B cell (primary cell): ENCODE results near the gene LDB1. TPM values are rescaled to one million over a fixed set of nuclear protein-coding genes. Genes with fewer than 3 reads are reported as not detected.

Experiments
- ATAC-seq: fragments of 200-7000 bp; cut with Tn5 transposase; one replicate; pipeline ENCODE4 v1.10.0; 2021; ENCODE audit warnings: low read depth, mild to moderate bottlenecking, moderate number of reproducible peaks, moderate library complexity
- CTCF ChIA-PET: fragments of 350-600 bp; sonication (Branson Sonifier 250); formaldehyde crosslinking; loops from one replicate; lab custom pipeline; 2021; ENCODE audit warnings: antibody characterized with exemption, inconsistent platforms; lab: Charles Lee
- POLR2A ChIA-PET: fragments of 350-600 bp; sonication (Branson Sonifier 250); formaldehyde crosslinking; loops from one replicate; lab custom pipeline; 2021; ENCODE audit warnings: antibody characterized with exemption; lab: Charles Lee
- DNase-seq: peaks from one replicate; pipeline ENCODE4 v3.0.0; 2013
- H2AFZ ChIP-seq: 2 replicates; pipeline ENCODE4 v1.6.1; 2012; ENCODE audit warnings: mild to moderate bottlenecking, low read depth, low read length; ENCODE audit not compliant: insufficient read depth, poor library complexity, severe bottlenecking
- H3K27ac ChIP-seq, 2 donors: 1 replicate in 1 of 2; 2 replicates in 1 of 2; pipeline ENCODE4 v1.5.1; 2012 to 2013; ENCODE audit warnings: low read length in 2 of 2, mild to moderate bottlenecking in 2 of 2, moderate library complexity in 1 of 2
- H3K27me3 ChIP-seq, 4 experiments: fragments of 200-600 bp in 1 of 4; sonication (generic) in 1 of 4; replicated peaks in 1 of 4; 1 replicate in 2 of 4; 2 replicates in 2 of 4; pipeline versions ENCODE4 v1.6.1 to v1.7.0; 2013 to 2016; ENCODE audit warnings: low read length in 3 of 4, mild to moderate bottlenecking in 2 of 4, mixed read lengths in 1 of 4, moderate library complexity in 1 of 4; ENCODE audit not compliant: insufficient read depth in 4 of 4, control insufficient read depth in 3 of 4; ENCODE audit errors: control extremely low read depth in 1 of 4
- H3K36me3 ChIP-seq, 2 experiments: replicated peaks in 1 of 2; 1 replicate in 1 of 2; 2 replicates in 1 of 2; pipeline versions ENCODE4 v1.6.1 to v1.7.1; 2013; ENCODE audit warnings: low read length in 1 of 2; ENCODE audit not compliant: insufficient read depth in 2 of 2, control insufficient read depth in 1 of 2; ENCODE audit errors: control extremely low read depth in 1 of 2, extremely low read depth in 1 of 2
- H3K4me1 ChIP-seq, 2 donors: fragments of 200-600 bp in 1 of 2; sonication (generic) in 1 of 2; 1 replicate in 1 of 2; 2 replicates in 1 of 2; pipeline versions ENCODE4 v1.5.1 to v1.6.1; 2013 to 2017; ENCODE audit warnings: low read length in 2 of 2; ENCODE audit not compliant: control insufficient read depth in 2 of 2, insufficient read depth in 2 of 2
- H3K4me2 ChIP-seq: replicated peaks from 2 replicates; pipeline ENCODE3; 2012; ENCODE audit warnings: mild to moderate bottlenecking, low read depth, low read length; ENCODE audit not compliant: poor library complexity, severe bottlenecking
- H3K4me3 ChIP-seq, 5 experiments: fragments of 200-600 bp in 1 of 5; sonication (generic) in 1 of 5; 1 replicate in 3 of 5; 2 replicates in 2 of 5; pipeline versions ENCODE4 v1.5.1 to v1.7.0; 2011 to 2016; ENCODE audit warnings: low read length in 4 of 5, mild to moderate bottlenecking in 4 of 5, low read depth in 2 of 5, control low read depth in 1 of 5, moderate library complexity in 1 of 5; ENCODE audit not compliant: insufficient read depth in 1 of 5; ENCODE audit errors: control extremely low read depth in 1 of 5, extremely low read depth in 1 of 5
- H3K79me2 ChIP-seq: fragments of 200-600 bp; sonication (generic); one replicate; pipeline ENCODE4 v1.6.0; 2016; ENCODE audit warnings: low read length; ENCODE audit not compliant: control insufficient read depth, insufficient read depth
- H3K9ac ChIP-seq: fragments of 200-600 bp; sonication (generic); 2 replicates; pipeline ENCODE4 v1.6.1; 2017; ENCODE audit warnings: mild to moderate bottlenecking, low read length, moderate library complexity
- H3K9me3 ChIP-seq, 3 donors: one replicate each; pipeline versions ENCODE4 v1.6.1 to v1.7.1; 2013; ENCODE audit warnings: low read length in 2 of 3; ENCODE audit not compliant: control insufficient read depth in 2 of 3, insufficient read depth in 1 of 3; ENCODE audit errors: control extremely low read depth in 1 of 3
- H4K20me1 ChIP-seq: 2 replicates; pipeline ENCODE4 v1.6.0; 2012; ENCODE audit warnings: mild to moderate bottlenecking, low read length; ENCODE audit not compliant: insufficient read depth, control insufficient read depth, poor library complexity, severe bottlenecking
- H3K27ac Mint-ChIP-seq: one replicate; pipeline ENCODE4 v1.8.0; 2021; ENCODE audit warnings: mixed read lengths
- H3K27me3 Mint-ChIP-seq: one replicate; pipeline ENCODE4 v1.8.0; 2021; ENCODE audit warnings: mixed read lengths
- H3K4me1 Mint-ChIP-seq: one replicate; pipeline ENCODE4 v1.8.0; 2021; ENCODE audit warnings: mixed read lengths
- H3K4me3 Mint-ChIP-seq: one replicate; pipeline ENCODE4 v1.8.0; 2021; ENCODE audit warnings: mixed read lengths
- H3K9me3 Mint-ChIP-seq: one replicate; pipeline ENCODE4 v1.8.0; 2022; ENCODE audit warnings: mixed read lengths; ENCODE audit not compliant: insufficient read depth
- EZH2 ChIP-seq: IDR thresholded peaks from 2 replicates; pipeline ENCODE4 v1.6.1; 2012; ENCODE audit warnings: borderline replicate concordance, low read depth, mild to moderate bottlenecking, moderate library complexity, low read length; ENCODE audit not compliant: insufficient read depth, poor library complexity, severe bottlenecking
- WGBS: methylation state at CpG from one replicate; pipeline ENCODE4 v1.1.5; 2013; ENCODE audit warnings: missing lambda C conversion rate; ENCODE audit not compliant: insufficient coverage; 5-methylcytosine and 5-hydroxymethylcytosine counted together
- intact Hi-C: fragments of 100-400 bp; cut with micrococcal nuclease; formaldehyde crosslinking; loops from one replicate; pipeline ENCODE4 v1.10.0; 2022
- polyA plus RNA-seq: library from polyadenylated mRNA; depleted of rRNA; stranded (reverse); fragments of >200 nt; gene quantifications from 2 replicates; pipeline ENCODE4 v1.2.3, GENCODE V29; 2012
- total RNA-seq, 2 donors: library from RNA; stranded (reverse); fragments of 120-200 nt in 1 of 2; gene quantifications; 1 replicate in 1 of 2; 2 replicates in 1 of 2; pipeline versions ENCODE4 v1.2.3 to v1.2.4, GENCODE V29; 2013 to 2022
- TF ChIP-seq, protein P1 (sequence below): fragments of 200-600 bp; IDR thresholded peaks from one replicate; pipeline ENCODE4 v1.8.0; 2022; ENCODE audit warnings: antibody characterized with exemption, mild to moderate bottlenecking

LDB1 gene
- total and polyA plus RNA-seq, 2 donors (not counting 1 experiment from before 2014, with no cell fraction given) = 114 to 139 TPM

DNA sequence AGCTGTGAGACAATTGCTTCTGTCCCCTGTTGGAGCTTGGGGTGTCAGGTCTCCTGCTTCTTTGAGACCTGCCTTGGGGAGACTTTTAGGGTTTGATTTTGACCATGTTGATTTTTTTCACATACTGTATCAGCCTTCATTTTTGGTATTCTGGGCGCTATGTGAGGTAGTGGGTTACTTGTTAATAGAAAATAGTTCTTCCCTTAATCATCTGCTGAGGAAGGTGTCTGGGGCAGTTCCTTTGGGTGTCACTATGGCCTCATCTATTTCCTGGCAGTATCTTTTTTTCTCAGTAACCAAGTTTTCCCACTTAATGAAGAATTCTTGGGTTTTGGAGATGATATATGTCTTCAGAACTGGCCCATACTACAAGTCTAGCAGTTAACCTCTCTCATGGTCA, 27.4 kb upstream of the LDB1 start:
- ChIA-PET CTCF (no interaction called here), POLR2A (no interaction called here)
- Mint-ChIP-seq H3K4me3 (no peak overlapping the region), H3K9me3 (no peaks in the 10 kb centered on the region), H3K27me3 (no peaks in the 10 kb centered on the region), H3K4me1 (peaks cover 16% of the 10 kb centered on the region), H3K27ac (no peak overlapping the region)
- ATAC-seq (no peak), DNase-seq (no peak)
- Histone ChIP-seq H3K9ac (no peak overlapping the region), H3K79me2 (peaks cover 4% of the 10 kb centered on the region), H3K9me3 (peaks cover 0 to 4% (median 0%) of the 10 kb centered on the region in 3 donors), H3K4me3 (no peak overlapping the region), H3K36me3 (peaks cover 0 to 59% of the 10 kb centered on the region in 2 experiments), H4K20me1 (peaks cover 2% of the 10 kb centered on the region), H2AFZ (no peak overlapping the region), H3K4me1 (peaks cover 5 to 10% of the 10 kb centered on the region in 2 donors), H3K27ac (peak overlapping the region in 1 of 2 donors; percentile 25), H3K27me3 (no peaks in the 10 kb centered on the region), H3K4me2 (no peak overlapping the region)
- TF ChIP-seq, protein P1, sequence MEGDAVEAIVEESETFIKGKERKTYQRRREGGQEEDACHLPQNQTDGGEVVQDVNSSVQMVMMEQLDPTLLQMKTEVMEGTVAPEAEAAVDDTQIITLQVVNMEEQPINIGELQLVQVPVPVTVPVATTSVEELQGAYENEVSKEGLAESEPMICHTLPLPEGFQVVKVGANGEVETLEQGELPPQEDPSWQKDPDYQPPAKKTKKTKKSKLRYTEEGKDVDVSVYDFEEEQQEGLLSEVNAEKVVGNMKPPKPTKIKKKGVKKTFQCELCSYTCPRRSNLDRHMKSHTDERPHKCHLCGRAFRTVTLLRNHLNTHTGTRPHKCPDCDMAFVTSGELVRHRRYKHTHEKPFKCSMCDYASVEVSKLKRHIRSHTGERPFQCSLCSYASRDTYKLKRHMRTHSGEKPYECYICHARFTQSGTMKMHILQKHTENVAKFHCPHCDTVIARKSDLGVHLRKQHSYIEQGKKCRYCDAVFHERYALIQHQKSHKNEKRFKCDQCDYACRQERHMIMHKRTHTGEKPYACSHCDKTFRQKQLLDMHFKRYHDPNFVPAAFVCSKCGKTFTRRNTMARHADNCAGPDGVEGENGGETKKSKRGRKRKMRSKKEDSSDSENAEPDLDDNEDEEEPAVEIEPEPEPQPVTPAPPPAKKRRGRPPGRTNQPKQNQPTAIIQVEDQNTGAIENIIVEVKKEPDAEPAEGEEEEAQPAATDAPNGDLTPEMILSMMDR = no peak
- no peak for TF ChIP-seq EZH2
- intact Hi-C loops = no loop called here
- WGBS = no CpG with 5 or more reads among the region's 1 CpG

DNA sequence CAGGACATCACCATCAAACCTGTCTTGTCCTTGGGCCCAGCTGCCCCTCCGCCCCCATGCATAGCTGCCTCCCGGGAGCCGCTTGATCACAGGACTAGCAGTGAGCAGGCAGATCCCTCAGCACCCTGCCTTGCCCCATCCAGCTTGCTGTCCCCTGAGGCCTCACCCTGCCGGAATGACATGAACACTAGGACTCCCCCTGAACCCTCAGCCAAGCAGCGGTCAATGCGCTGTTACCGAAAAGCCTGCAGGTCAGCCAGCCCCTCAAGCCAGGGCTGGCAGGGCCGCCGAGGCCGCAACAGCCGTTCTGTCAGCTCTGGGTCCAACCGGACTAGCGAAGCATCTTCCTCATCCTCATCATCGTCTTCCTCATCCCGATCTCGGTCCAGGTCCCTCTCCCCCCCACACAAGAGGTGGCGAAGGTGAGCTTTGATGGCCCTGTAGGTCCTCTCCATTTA, 26.8 kb upstream of the LDB1 start:
- no peak overlapping the region for H2AFZ ChIP-seq
- DNase-seq (no peak), ATAC-seq (no peak)
- Mint-ChIP-seq H3K4me3 (no peak overlapping the region), H3K27me3 (no peaks in the 10 kb centered on the region), H3K4me1 (peaks cover 12% of the 10 kb centered on the region), H3K27ac (no peak overlapping the region), H3K9me3 (no peaks in the 10 kb centered on the region)
- no peak for TF ChIP-seq EZH2
- TF ChIP-seq, protein P1 = no peak
- no peaks in the 10 kb centered on the region for H3K27me3 ChIP-seq
- H3K36me3 ChIP-seq = peaks cover 0 to 59% of the 10 kb centered on the region in 2 experiments
- H3K79me2 ChIP-seq = no peaks in the 10 kb centered on the region
- no peak overlapping the region for H3K9ac ChIP-seq
- POLR2A ChIA-PET = no interaction called here
- CTCF ChIA-PET = interaction anchor here (1.4 kb wide), 1 partner anchor 12 kb away, joined by 4 read pairs; no protein-coding TSS in a partner anchor
- over 99% methylated on average over 17 of the region's 17 CpGs for WGBS
- peaks cover 5 to 8% of the 10 kb centered on the region in 2 donors for H3K4me1 ChIP-seq
- intact Hi-C loops = no loop called here
- H3K4me2 ChIP-seq = no peak overlapping the region
- no peak overlapping the region for H3K27ac ChIP-seq
- no peaks in the 10 kb centered on the region for H4K20me1 ChIP-seq
- H3K9me3 ChIP-seq = no peaks in the 10 kb centered on the region
- H3K4me3 ChIP-seq = no peak overlapping the region
